DMS153 (cell line): Measurements from ENCODE around the gene DCAF8.
"Not testable (repeated sequence)": the region's sequence is repeated elsewhere in the genome, so short reads cannot be mapped to it uniquely, and the experiment has no call there.

Experiments used
- DNase-seq: peaks from one replicate; lab custom pipeline; 2025; lab: John Stamatoyannopoulos, UW

Gene DCAF8

DNA sequence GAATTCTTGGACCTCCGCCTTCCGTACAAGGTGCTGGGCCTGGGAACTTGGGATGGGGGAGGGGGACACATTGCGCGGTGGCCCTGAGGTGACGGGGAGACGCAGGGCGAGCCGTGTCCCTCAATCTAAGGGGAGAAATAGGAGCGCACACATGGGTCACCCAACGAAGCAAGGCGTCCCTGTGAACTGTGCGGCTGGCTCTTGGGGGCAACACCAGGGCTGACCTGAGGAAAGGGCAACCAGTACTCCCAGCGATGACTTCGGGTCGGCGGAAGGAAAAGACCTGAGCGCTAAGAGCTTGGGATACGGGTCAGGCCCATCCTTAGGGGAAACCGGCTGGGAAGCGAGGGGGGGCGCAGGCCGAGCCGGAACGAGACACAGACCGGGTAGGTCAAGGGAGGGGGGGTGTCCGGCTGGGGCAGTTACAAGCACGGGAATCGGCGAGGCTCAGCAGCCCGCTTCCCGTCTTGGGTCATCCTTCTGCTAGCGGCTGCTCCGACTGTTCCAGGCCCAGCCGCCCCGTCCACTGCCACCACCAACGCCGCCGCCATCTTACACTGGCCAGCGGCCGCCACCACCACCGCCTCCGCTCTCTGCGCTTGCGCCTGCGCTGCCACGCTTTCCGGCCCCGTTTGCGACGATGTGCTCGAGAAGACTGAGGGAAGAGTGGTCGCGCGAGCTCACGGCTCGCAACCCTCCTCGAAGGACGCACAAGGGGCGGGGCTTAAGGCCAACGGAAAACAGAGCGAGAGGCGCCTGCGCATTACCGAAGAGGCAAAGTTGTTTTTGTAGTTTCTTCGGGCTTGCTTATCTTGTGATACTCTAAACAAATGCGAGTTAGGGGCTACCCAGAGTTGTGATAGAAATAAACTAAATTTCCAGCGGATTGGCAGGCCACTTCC, at the start of gene DCAF8:
DCAF8 (minus strand) TSS at position 657 of the 902 bp plus-strand sequence. CDS start 18,541 bp downstream, outside the sequence.
- peak; percentile 97 for DNase-seq

DNA sequence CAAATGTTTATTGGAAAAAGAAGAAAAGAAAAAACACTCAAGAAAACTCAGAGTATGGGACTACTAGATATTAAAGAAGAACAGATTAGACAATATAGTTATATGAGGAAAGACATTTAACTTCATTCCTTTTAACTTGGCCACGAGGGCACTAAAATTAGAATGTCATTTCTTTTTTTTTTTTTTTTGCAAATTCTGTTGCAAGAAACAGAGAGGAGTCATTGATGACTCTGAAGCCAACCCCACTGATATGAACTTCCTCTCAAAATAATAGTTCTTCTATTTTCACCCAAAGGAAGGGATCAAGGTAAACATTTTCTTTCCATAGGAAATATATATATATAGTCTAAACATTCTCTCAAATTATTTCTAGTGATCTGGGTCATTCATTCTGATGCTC, 47.2 kb upstream of the DCAF8 start:
- no peak for DNase-seq

DNA sequence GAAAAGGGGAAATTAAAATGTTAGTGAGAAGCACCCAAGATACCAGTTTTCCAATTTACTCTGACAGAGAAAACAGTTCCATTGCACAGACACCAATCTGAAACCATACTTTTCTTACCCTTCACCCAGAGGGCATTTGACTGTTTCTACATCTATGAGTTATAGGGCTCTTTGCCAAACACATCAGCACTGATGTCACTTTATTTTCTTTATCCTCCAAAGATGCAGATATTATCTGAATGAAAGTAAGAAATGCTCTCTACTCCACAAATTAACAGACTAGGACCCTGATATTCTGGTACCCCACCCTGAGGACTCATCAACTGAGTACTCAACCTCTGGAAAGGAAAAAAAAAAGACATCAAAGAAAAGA, 46.8 kb upstream of the DCAF8 start:
- DNase-seq: no peak

DNA sequence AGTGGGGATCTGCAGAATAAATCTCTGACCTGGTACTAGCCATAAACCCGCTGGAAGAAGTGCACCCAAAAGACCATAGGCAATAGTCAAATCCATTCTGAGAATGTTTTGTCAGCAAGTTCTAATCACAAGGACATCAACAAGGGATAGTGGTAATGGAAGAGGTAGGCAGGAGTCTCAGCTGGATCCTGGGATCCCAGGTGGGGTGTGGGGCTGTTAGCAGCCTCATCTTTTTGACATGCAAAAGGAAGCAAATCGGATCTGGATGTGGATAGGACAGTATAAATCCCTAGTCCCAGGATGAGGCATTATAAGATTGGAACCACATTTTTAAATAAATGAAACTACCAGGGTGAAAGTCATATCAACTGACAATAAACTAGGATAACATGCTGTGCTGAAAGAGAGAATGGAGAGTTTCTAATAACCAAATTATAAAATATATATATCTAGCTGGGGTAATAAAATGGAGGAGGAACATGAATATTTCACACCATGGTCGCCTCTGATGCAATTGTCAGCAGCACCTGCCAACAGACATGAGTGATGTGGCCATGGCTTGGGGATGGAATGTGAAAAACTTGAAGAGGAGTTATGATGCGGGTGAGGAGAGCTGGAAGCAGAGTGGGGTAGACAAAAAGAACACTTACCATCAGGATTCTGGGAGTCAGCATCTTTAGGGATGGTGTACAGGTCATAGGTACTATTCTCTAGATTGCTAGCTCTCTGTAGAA, 46.3 kb upstream of the DCAF8 start:
- no peak for DNase-seq

DNA sequence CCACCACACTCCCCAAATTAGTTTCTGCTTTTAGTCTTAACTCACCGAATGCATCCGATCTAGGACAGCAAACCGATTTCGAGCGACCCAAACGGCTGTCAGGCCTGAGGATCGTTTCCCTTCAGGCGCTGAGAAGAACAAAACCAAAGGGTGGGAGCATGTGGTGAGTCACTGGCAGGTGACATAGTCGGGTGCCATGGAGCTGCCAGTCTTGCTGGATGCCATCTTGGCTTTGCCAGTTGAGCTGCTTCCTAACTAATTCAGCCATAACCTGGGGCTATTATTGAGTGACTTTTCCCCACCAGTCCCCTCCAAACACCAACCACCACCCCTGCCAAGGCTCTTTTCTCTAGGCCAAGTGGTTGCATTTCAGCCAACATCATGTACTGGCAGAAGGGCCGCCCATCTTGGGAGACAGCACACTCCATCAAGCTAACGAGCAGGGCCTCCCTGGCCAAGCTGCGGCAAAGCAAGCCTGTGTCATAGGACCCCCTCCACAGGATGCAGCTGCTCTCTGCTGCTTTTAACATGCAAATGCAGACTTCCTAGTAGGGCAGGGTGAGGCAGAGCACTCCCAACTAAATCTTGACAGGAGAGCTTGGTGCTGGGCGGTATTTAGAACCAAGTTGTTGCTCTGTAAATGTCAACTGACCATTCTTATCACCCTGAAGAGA, 44.9 kb upstream of the DCAF8 start:
- no peak for DNase-seq

DNA sequence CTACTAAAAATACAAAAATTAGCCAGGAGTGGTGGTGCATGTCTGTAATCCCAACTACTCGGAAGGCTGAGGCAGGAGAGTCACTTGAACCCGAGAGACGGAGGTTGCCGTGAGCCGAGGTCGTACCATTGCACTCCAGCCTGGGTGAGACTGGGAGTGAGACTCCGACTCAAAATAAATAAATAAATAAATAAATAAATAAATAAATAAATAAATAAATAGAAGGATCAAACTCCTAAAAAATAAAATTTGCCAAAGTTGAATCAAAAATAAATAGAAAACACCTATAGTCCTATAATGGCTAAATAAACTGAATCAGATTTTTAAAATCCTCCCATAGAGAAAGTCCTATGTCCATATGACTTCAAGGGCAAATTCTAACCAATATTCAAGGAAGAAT, 37.8 kb upstream of the DCAF8 start:
- DNase-seq: no peak

DNA sequence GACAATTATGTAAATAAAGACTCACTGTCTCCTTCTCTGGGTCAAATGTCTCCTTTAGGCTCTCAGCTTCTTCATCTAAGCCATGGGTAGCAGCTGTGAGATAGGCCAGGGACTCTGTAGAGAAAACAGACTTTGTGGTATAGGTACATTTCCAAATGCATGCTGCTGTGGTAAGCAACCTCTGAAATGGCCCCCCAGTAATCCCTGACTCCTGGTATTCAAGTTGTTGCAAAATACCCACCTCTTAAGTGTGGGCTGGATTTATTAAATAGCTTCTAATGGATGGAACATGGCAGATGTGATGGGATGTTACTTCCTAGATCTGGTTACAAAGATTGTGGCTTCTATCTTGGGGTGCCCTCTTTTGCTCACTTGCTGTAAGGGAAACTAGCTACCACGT, 33.7 kb upstream of the DCAF8 start:
- no peak for DNase-seq

DNA sequence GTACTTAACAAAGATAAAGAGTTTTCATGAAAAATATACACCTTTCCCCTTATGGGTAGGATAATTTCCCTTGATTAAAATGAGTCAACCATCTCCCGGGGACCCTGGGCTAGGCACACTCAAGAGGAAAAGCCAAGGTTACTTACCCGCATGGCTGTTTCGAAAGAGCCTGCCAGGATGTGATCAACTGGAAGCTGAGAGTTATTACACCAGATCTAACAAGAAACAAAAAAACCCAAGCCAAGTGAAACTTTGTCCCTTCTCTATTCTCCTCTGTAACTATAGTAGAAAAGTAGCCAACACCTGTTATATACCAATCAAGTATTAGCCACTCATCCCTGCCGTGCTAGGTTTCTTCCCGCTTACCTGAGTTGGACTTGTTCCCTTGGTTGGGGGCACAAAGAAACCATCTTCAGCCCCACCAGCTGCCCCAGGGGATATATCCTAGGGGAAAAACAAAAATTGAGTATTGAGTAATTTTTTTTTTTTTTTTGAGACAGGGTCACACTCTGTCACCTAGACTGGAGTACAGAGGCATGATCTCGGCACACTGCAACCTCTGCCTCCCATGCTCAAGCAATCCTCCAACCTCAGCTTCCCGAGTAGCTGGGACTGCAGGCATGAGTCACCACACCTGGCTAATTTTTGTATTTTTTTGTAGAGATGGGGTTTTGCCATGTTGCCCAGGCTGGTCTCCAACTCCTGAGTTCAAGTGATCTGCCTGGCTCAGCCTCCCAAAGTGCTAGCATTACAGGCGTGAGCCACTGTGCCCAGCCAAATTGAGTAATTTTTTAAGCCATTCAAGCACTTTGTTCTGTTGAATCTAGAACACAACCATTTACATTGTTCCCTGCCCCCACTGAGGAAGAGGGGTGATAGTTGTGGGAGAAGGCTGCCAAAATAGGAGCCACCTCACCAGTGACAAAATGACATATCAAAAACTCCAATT, 30.9 kb upstream of the DCAF8 start:
- DNase-seq: no peak

DNA sequence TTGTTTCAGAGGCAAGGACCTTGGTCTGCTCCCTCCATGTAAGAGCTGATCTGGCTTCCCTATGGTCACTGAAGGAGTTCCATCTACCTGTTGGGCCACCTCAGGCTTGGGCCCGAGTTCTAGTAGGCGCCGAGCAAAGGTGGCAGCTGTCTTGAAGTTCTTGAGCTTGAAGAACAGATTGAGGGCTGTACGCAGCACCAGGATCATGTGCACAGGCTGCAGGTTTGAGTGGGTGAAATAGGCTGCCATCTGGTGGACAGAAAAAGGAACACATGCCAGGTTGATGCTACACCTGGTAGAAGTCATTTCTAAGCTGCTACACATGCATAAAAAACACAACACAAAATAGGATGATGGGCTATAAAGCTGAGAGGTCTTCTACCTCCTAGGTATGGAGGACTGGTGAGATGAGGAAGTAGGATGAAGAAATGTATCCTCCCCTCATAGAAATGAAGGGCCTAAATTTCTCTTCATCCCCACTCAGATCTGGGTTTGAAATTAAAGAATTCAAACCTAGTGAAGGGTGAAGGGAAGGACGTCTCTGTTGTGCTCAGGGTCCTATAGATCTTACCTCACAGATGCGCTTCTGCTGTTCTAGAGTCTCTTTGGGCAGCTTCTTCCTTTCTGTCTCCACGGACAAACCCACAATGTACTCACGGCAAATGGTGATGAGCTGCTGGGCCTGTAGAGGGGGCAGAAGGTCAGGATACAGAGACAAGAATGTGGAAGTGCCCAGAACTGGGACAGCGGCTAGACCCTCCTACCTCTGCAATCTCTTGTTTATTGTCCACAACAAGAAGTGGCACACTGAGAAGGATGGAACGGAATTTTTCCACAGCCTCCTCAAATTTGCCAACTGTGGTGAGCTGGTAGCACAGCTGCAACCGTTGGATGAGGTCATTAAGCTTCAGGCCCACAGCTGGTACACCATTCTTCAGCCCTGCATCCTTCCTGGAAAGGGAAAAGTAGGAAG, 29.2 kb upstream of the DCAF8 start:
- DNase-seq: peak; percentile 26

DNA sequence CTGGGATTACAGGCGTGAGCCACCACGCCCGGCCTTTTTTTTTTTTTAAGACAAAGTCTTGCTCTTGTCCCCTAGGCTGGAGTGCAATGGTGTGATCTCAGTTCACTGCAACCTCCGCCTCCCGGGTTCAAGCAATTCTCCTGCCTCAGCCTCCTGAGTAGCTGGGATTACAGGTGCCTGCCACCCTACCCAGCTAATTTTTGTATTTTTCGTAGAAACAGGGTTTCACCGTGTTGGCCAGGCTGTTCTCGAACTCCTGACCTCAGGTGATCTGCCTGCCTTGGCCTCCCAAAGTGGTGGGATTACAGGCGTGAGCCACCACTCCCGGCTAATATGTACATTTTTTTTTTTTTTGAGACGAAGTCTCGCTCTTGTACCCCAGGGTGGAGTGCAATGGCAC, 25.4 kb upstream of the DCAF8 start:
- DNase-seq: not testable (repeated sequence)

DNA sequence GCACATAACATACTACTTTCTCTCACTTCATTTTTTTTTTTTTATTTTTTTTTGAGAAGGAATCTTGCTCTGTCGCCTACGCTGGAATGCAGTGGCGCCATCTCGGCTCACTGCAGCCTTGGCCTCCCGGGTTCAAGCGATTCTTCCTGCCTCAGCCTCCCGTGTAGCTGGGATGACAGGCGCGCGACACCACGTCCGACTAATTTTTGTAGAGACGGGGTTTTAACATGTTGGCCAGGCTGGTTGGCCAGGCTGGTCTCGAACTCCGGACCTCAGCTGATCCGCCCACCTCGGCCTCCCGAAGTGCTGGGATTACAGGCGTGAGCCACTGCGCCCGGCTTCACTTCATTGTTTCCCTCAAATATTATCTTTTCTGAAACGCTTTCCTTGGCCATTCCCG, 23.2 kb upstream of the DCAF8 start:
- DNase-seq: no peak

DNA sequence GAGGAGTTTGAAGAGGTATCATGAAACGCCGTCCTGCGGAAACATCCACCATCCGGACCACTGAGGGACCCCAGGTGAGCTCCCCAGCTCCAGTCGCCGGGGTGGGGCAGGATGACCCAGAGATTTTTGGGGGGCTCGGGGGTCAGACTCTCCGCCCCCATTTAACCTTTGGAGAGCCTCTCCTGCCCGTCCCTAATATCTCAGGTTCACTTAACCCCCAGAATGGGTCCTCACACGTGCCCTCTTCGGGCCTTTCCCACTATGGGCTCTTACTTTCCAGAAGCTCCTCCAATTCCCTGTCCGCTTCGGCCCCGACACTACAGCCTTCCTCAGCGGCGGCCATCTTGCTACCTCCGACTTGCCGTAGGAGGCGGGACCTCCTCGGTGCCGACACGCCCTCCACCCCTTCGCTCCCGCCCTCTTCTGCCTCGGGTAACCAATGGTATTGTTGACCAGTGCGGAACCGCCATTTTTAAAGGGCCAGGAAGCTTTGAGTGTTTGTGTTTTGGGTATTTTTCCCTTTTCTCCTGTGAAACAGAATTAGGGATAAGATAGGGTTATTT, 22.5 kb upstream of the DCAF8 start, which contains the start of gene PEX19:
PEX19 (minus strand) TSS at position 352 of the 563 bp plus-strand sequence; CDS start at position 343, 9 bp downstream.
- DNase-seq: peak; percentile 88

DNA sequence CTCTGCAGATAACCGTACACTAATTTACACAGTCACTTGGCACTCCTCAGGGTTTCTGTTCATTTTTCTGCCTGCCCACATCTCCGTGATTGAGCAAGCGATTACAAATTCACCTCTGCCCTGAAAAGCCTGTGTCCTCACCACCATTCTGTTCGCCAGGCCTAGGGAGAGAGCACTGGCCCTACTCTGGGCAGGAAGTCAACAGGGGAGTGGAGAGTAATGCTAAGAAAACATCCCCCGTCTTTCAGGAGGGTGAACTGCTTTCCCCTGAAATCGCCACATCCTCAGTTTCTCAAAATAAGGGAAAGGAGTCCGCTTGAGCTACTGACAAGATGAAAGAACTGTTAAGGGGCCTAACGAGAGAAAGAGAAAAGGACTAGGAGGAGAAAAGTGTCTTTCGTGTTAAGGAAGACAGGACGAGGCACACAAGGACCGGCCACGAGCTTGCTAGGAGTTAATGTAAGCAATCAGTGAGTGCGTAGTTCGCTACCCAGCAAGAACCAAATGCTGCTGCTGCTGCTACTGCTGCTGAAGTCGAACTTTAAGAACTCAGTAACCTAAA, 22.0 kb upstream of the DCAF8 start:
- no peak for DNase-seq

DNA sequence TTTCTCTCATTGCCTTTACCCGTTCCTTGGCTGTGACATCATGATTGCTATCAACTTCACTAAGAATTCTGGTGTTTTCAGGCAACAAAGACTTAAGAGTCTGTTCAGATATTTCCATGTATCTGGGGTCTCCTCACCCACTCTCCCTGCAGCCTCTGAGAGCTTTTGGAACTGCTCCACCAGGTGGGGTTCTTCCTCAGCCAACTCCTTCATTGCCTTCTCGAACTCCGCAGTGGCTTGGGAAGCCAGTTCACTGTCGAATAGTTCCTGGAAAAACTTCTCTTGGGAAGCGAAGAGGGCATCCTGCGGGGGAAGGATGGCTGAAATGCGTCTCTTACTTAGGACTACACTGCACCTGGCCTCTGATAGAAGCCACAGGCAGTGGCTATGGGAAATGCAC, 20.5 kb upstream of the DCAF8 start:
- no peak for DNase-seq

DNA sequence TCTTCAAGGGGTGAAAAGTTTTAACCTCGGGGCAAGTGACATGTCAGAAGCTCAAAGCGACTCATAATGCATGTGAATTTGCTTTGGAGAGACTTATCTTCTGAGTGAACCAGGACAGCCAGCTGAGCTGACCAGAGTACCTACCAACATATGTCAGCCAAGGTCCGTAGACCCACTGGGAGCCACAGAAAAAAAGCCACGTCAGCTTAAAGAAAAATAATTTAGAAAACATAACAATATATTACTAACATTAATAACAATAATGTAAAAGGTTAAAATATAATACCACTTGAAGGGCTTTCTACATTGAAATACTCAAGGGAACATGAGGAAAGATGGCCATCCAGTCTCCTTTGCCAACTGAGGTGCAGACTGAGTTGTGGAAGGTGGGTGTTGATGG, 15.6 kb upstream of the DCAF8 start:
- DNase-seq: no peak

DNA sequence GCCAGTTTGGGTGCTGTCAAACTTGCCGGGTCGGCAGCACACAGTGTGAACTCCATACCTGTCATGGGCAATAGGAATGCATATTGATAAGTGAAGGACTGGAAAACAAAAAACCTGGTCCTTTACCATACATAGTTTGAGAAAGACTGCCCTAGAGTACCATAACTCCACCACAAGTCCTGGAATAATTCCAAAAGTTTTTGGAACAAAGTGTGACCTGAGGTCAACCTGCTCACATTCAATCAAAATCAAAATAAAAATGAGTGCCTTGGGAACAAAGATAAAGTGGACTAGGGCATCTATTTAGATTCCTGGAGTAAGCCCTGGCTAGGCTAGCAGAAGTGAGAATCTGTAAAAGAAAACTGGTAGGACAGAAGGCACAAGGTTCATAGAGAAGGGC, 15.0 kb upstream of the DCAF8 start:
- DNase-seq: no peak

DNA sequence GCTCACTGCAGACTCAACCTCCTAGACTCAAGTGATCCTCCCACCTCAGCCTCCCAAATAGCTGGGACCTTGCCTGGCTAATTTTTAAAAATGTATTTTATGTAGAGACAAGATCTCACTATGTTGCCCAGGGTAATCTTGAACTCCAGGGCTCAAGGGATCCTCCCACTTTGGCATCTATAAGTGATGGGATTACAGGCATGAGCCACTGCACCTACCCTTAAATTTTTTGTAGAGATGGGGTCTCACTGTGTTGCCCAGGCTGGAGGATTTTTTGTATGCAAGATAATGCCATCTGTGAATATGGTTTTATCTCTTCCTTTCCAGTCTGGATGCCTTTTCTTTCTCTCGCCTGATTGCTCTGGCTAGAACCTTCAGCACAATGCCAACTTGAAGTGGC, 8.7 kb upstream of the DCAF8 start:
- no peak for DNase-seq

DNA sequence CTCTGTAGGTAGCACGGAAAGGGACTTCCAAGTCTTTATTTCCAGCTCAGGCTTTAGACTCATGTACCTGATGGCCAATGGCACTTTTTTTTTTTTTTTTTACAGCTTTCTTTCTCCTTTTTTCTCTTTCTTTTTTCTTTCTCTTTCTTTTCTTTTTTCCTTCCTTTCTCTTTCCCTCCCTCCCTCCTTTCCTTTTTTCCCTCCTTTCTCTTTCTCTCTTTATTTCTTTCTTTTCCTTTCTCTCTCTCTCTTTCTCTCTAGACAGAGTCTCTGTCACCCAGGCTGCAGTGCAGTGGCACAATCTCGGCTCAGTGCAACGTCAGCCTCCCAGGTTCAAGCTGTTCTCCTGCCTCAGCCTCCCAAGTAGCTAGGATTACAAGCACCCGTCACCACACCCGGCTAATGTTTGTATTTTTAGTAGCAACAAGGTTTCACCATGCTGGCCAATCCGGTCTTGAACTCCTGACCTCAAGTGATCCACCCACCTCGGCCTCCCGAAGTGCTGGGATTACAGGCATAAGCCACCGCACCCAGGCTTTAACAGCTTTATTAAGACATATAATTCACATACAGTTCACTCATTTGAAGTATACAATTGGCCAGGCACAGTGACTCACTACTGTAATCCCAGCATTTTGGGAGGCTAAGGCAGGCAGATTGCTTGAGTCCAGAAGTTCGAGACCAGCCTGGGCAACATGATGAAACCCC, 5.1 kb upstream of the DCAF8 start:
- no peak for DNase-seq

DNA sequence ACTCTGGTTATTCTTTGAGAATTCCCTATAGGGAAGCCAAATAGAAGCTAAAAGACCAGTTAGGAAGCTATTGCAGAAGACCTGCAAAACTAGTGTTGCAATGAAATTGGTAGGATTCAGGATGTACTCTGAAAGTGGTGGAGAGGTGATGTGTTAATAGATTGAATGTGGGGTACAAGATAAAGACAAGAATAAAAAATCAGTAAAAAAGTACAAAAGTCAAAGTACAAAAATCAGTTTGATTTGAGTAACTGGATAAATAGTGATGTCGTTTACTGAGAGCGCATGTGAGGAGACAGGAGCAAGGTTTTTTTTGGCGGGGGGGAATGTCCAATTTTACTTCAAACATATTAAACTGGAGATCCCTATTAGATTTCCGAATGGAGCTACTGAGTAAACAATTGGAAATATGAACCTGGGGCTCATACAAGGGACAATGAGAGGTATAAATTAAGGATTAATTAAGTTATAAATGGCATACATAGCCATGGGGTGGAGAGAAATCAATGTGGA, 2.5 kb upstream of the DCAF8 start:
- no peak for DNase-seq
